ENCODE data around the gene DPY30.

The DPY30 gene

DNA sequence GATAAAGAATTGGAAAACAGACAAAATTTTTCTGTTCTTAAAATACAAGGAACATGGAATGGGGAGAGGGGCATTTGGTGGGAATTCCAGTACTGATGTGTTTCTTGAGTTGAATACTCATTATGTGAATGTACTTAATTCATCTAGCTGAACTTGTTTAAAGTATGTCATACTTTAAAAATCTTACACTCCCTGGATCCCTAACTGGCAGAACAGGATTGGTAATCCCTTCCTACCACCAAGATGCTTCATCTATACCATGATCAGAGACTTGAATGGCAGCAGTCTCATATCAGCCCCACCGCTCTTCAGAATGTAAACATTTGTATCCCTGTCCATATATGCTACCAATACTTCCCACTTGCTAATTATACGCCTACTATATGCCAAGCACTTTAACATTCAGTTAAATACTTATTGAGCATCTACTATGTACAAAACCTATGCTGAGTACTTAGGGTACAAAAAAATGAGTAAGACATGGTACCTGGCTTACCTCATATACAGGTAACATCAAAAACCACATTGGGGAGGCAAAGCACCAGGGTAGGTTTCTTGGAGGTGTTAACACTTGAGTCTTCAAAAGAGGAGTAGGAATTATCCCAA is 34.1 kb downstream of the DPY30 start:
- TF ChIP-seq, protein P1, sequence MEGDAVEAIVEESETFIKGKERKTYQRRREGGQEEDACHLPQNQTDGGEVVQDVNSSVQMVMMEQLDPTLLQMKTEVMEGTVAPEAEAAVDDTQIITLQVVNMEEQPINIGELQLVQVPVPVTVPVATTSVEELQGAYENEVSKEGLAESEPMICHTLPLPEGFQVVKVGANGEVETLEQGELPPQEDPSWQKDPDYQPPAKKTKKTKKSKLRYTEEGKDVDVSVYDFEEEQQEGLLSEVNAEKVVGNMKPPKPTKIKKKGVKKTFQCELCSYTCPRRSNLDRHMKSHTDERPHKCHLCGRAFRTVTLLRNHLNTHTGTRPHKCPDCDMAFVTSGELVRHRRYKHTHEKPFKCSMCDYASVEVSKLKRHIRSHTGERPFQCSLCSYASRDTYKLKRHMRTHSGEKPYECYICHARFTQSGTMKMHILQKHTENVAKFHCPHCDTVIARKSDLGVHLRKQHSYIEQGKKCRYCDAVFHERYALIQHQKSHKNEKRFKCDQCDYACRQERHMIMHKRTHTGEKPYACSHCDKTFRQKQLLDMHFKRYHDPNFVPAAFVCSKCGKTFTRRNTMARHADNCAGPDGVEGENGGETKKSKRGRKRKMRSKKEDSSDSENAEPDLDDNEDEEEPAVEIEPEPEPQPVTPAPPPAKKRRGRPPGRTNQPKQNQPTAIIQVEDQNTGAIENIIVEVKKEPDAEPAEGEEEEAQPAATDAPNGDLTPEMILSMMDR (conservative IDR thresholded peaks at IDR 0.05; ENCODE audit: control insufficient read depth, insufficient read depth, low read depth, low read length): no peak
- no peak for DNase-seq (ENCODE audit: low read depth)
- no peak overlapping the region for H3K4me3 ChIP-seq (ENCODE audit: control insufficient read depth, low read depth, low read length)

DNA sequence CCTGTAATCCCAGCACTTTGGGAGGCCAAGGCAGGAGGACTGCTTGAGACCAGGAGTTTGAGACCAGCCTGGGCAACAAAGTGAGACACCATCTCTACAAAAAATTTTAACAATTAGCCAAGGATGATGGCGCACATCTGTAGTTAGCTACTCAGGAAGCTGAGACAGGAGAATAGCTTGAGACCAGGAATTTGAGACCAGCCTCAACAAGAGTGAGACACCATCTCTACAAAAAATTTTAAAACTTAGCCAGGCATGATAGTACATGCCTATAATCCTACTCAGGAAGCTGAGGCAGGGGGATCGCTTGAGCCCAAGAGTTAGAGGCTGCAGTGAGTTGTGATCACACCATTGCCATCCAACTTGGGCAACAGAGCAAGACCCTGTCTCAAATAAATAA is 35.8 kb downstream of the DPY30 start:
- H3K4me3 ChIP-seq (ENCODE audit: control insufficient read depth, low read depth, low read length): no peak overlapping the region
- DNase-seq (ENCODE audit: low read depth): no peak
- TF ChIP-seq, protein P1 (conservative IDR thresholded peaks at IDR 0.05; ENCODE audit: control insufficient read depth, insufficient read depth, low read depth, low read length): no peak

- no peak for DNase-seq (ENCODE audit: low read depth)
- H3K4me3 ChIP-seq (ENCODE audit: control insufficient read depth, low read depth, low read length): no peak overlapping the region
- TF ChIP-seq, protein P1 (conservative IDR thresholded peaks at IDR 0.05; ENCODE audit: control insufficient read depth, insufficient read depth, low read depth, low read length): no peak
Observed at GRCh38 chr2:32002406-32002805, 37.2 kb downstream of the DPY30 start.

DNA sequence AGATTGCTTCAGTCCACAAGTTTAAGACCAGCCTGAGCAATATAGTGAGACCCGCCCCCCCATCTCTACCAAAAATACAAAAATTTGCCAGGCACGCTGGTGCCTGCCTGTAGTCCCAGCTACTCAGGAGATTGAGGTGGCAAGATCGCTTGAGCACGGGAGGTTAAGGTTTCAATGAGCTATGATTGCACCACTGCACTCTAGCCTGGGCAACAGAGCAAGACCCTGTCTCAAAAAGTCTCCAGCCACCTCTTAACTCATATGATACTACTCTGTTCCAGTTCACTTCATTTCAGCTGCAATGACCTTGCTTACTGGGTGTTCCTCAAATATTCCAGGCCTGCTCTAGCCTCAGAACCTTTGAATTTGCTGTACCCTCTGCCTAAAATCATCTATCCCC is 40.2 kb downstream of the DPY30 start:
- DNase-seq (ENCODE audit: low read depth): no peak
- H3K4me3 ChIP-seq (ENCODE audit: control insufficient read depth, low read depth, low read length): no peak overlapping the region
- TF ChIP-seq, protein P1 (conservative IDR thresholded peaks at IDR 0.05; ENCODE audit: control insufficient read depth, insufficient read depth, low read depth, low read length): no peak

DNA sequence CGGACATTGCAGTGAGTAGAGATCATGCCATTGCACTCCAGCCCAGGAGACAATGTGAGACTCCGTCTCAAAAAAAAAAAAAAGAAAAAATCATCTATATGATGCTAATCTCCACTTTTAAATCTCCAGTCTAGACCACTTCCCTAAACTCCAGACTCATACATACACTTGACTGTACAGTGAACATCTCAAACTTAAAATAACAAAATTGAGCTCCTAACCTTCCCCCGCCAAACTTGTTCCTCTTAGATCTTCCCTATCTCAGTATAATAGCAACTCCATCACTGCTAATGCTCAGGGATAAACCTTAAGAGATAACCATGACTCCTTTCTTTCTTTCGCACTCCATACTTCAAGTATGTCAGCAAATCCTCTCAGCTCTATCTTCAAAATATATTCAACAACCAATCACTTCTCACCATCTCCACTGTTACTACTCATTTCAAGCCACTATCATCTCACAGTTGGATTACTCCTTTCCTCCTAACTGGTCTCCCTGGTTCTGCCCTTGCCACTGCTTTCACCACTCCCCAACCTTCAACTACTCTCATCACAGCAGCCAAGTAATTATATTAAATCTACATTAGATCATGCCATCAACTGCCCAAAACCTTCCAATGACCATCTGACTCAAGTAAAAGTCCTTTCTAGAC is 40.7 kb downstream of the DPY30 start:
- DNase-seq (ENCODE audit: low read depth): no peak
- H3K4me3 ChIP-seq (ENCODE audit: control insufficient read depth, low read depth, low read length): no peak overlapping the region
- TF ChIP-seq, protein P1 (conservative IDR thresholded peaks at IDR 0.05; ENCODE audit: control insufficient read depth, insufficient read depth, low read depth, low read length): no peak

- TF ChIP-seq, protein P1 (conservative IDR thresholded peaks at IDR 0.05; ENCODE audit: control insufficient read depth, insufficient read depth, low read depth, low read length): no peak
- no peak for DNase-seq (ENCODE audit: low read depth)
Observed at GRCh38 chr2:31997653-31998052, 42.0 kb downstream of the DPY30 start.

More at GRCh38 chr2:31997653-31998052, 42.0 kb downstream of the DPY30 start:
- no peak overlapping the region for H3K4me3 ChIP-seq (ENCODE audit: control insufficient read depth, low read depth, low read length)

Data from fibroblast of mammary gland (primary cell).